Type B pancreatic cell (in vitro differentiated cells): ENCODE data around the gene LRTM2. TPM values are rescaled to one million over a fixed set of nuclear protein-coding genes. Genes with fewer than 3 reads are reported as not detected.

Experiments used
- DNase-seq: peaks from one replicate; pipeline ENCODE4 v3.0.0; 2021; ENCODE audit warnings: mixed read lengths; ENCODE audit not compliant: unreplicated experiment; ENCODE audit errors: extremely low spot score
- H3K27ac Mint-ChIP-seq: 2 replicates; pipeline ENCODE4 v1.8.0; 2021; ENCODE audit warnings: mild to moderate bottlenecking, mixed read lengths
- H3K27me3 Mint-ChIP-seq: 2 replicates; pipeline ENCODE4 v1.8.0; 2021; ENCODE audit warnings: mixed read lengths
- H3K36me3 Mint-ChIP-seq: 2 replicates; pipeline ENCODE4 v1.8.0; 2021; ENCODE audit warnings: mixed read lengths
- H3K4me1 Mint-ChIP-seq: one replicate; pipeline ENCODE4 v1.8.0; 2021; ENCODE audit warnings: mixed read lengths; ENCODE audit not compliant: unreplicated experiment
- H3K4me3 Mint-ChIP-seq: 2 replicates; pipeline ENCODE4 v1.8.0; 2021; ENCODE audit warnings: mild to moderate bottlenecking, mixed read lengths
- H3K9me3 Mint-ChIP-seq: 2 replicates; pipeline ENCODE4 v1.8.0; 2021; ENCODE audit warnings: mixed read lengths
- total RNA-seq: library from RNA; stranded (reverse); gene quantifications from 2 replicates; pipeline ENCODE4 v1.2.1, GENCODE V29; 2021; ENCODE audit warnings: low replicate concordance
- TF ChIP-seq, protein P1 (sequence below): fragments of 200-600 bp; sonication (generic); conservative IDR thresholded peaks from 2 replicates; pipeline ENCODE4 v1.5.0; 2021; ENCODE audit warnings: antibody characterized with exemption, mild to moderate bottlenecking

Gene LRTM2
- total RNA-seq, 1 donor from 2014 or later: 0.12 TPM

GRCh38 chr12:1842183-1842904, 22.0 kb downstream of the LRTM2 start:
- Mint-ChIP-seq H3K9me3 (no peaks in the 10 kb centered on the region), H3K4me1 (peaks cover 18% of the 10 kb centered on the region), H3K36me3 (no peaks in the 10 kb centered on the region), H3K4me3 (no peak overlapping the region), H3K27ac (no peak overlapping the region), H3K27me3 (peaks cover 55% of the 10 kb centered on the region)
- DNase-seq: peak; percentile 48
- TF ChIP-seq, protein P1, sequence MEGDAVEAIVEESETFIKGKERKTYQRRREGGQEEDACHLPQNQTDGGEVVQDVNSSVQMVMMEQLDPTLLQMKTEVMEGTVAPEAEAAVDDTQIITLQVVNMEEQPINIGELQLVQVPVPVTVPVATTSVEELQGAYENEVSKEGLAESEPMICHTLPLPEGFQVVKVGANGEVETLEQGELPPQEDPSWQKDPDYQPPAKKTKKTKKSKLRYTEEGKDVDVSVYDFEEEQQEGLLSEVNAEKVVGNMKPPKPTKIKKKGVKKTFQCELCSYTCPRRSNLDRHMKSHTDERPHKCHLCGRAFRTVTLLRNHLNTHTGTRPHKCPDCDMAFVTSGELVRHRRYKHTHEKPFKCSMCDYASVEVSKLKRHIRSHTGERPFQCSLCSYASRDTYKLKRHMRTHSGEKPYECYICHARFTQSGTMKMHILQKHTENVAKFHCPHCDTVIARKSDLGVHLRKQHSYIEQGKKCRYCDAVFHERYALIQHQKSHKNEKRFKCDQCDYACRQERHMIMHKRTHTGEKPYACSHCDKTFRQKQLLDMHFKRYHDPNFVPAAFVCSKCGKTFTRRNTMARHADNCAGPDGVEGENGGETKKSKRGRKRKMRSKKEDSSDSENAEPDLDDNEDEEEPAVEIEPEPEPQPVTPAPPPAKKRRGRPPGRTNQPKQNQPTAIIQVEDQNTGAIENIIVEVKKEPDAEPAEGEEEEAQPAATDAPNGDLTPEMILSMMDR: no peak

GRCh38 chr12:1842905-1843640, 22.7 kb downstream of the LRTM2 start:
- peak; percentile 49 for DNase-seq
- no peaks in the 10 kb centered on the region for H3K36me3 Mint-ChIP-seq
- peaks cover 10% of the 10 kb centered on the region for H3K4me1 Mint-ChIP-seq
- H3K4me3 Mint-ChIP-seq: no peak overlapping the region
- no peak overlapping the region for H3K27ac Mint-ChIP-seq
- H3K27me3 Mint-ChIP-seq: peaks cover 52% of the 10 kb centered on the region
- no peaks in the 10 kb centered on the region for H3K9me3 Mint-ChIP-seq
- TF ChIP-seq, protein P1: no peak

- DNase-seq: no peak
- Mint-ChIP-seq H3K27me3 (peaks cover 49% of the 10 kb centered on the region), H3K36me3 (no peaks in the 10 kb centered on the region), H3K4me3 (no peak overlapping the region), H3K4me1 (peaks cover 5% of the 10 kb centered on the region), H3K27ac (no peak overlapping the region), H3K9me3 (no peaks in the 10 kb centered on the region)
- TF ChIP-seq, protein P1: no peak
These were observed 23.3 kb downstream of the LRTM2 start for GRCh38 chr12:1843641-1844005.

DNA sequence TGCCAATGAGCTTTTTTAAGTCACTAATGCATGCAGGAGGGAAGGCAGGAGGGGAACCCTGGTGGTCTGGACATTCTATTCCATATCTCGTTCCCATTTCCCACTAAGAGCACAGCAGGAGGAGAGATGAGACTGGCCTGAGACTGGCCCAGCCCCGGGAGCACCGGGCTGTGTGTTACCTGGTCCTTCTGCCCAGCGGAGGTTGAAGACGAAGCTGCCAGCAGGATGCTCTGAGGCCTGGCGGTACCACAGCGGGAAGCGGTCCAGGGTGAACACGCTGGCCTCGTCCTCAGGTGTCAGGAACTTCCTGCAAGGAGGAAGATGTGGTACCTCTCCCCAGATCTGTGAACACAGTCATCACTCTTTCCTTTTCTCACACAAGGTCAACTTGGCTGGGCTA, 23.9 kb downstream of the LRTM2 start:
- no peak overlapping the region for H3K27ac Mint-ChIP-seq
- no peaks in the 10 kb centered on the region for H3K9me3 Mint-ChIP-seq
- peaks cover 52% of the 10 kb centered on the region for H3K27me3 Mint-ChIP-seq
- no peak overlapping the region for H3K4me3 Mint-ChIP-seq
- DNase-seq: no peak
- peaks cover 4% of the 10 kb centered on the region for H3K4me1 Mint-ChIP-seq
- no peaks in the 10 kb centered on the region for H3K36me3 Mint-ChIP-seq
- TF ChIP-seq, protein P1: no peak

DNA sequence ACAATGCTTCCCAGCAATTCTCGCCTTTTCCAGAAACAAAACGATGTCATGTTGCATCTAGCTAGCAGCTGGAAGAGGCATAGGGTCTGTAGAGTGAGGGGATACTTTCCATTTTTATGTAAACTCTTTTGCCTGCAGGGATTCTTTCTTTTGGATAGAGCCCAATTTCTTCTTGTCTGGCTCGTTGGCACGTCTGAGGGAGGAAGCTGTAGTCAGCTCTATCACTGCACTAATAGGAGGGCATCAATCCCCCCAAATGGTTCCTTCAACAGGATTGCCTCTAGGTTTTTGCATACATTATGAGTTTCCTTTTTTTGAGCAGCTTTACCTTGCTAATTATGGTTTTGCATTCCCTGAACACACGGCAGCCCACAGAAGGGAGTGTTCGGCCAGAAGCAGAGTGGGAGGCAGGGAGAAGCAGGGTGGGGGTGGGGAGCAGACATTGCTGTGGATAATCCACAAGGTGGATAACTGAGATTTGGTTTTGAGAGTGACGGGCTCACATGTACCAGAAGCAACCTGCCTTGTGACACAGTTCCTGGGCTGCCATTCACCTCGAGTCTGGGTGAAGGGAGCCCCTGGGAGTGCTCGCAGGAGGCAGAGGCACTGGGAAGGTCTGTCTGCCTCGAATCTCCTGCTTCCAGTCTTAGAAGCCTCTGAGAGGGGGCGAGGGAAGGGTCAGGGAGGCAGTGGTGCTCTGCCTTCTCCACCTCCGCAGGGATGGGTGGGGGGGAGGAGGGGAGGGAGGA, 24.5 kb downstream of the LRTM2 start:
- Mint-ChIP-seq H3K27ac (no peak overlapping the region), H3K36me3 (no peaks in the 10 kb centered on the region), H3K4me1 (peaks cover 4% of the 10 kb centered on the region), H3K9me3 (no peaks in the 10 kb centered on the region), H3K27me3 (peaks cover 48% of the 10 kb centered on the region), H3K4me3 (no peak overlapping the region)
- TF ChIP-seq, protein P1: no peak
- peak; percentile 32 for DNase-seq
